ENCODE results near the gene SYNJ1.
"Not testable (repeated sequence)": the region's sequence is repeated elsewhere in the genome, so short reads cannot be mapped to it uniquely, and the experiment has no call there.

Gene SYNJ1

DNA sequence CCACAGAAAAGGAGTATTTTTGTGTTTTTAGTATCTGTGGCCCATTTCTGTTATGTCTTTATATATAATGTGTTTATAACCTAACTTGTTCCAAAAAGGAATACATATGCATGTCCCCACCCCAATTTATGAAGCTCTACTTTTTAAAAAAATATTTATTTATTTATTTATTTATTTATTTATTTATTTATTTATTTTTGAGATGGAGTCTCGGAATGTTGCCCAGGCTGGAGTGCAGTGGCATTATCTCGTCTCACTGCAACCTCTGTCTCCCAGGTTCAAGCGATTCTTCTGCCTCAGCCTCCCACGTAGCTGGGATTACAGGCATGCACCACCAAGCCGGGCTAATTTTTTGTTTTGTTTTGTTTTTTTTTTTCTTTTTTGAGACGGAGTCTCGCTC lies 32.3 kb downstream of the SYNJ1 start:
- DNase-seq (ENCODE audit: extremely low read depth in 1 of 2, low read depth in 1 of 2) = not testable (repeated sequence)

- no peak for DNase-seq (ENCODE audit: extremely low read depth in 1 of 2, low read depth in 1 of 2)
Observed at GRCh38 chr21:32693581-32693980, 34.2 kb downstream of the SYNJ1 start.

- no peak for DNase-seq (ENCODE audit: extremely low read depth in 1 of 2, low read depth in 1 of 2)
Observed at GRCh38 chr21:32690085-32690484, 37.7 kb downstream of the SYNJ1 start.

DNA sequence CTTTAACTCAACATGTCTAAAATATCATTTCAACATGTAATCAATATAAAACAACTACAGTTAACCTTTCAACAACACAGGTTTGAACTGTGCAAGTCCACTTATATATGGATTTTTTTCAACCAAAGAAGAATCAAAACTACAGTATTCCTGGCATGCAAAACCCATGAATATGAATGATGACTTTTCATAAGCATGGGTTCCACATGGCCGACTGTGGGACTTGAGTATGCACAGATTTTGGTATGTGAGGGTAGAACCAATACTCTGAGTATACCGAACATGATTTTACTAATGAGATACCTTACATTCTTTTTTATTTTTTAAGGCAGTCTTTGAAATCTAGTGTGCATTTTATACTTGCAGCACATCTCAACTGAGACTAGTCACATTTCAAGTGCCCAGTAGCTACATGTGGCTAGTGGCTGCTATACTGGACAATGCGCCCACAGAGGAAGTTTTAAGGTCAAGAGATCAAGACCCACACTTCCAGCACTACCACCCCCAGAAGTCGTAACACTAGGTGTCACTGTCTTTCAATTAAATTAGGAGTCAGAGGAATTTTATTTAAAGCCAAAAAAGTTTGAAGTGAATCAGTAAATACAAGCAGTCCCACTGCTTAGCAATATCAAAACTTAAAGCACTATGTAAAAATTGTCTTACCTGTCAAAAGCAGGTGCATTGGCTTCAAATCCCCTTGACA lies 40.0 kb downstream of the SYNJ1 start:
- no peak for DNase-seq (ENCODE audit: extremely low read depth in 1 of 2, low read depth in 1 of 2)

- no peak for DNase-seq (ENCODE audit: extremely low read depth in 1 of 2, low read depth in 1 of 2)
Observed at GRCh38 chr21:32682696-32683474, 44.9 kb downstream of the SYNJ1 start.

GRCh38 chr21:32674731-32675130 lies 53.1 kb downstream of the SYNJ1 start:
- no peak for DNase-seq (ENCODE audit: extremely low read depth in 1 of 2, low read depth in 1 of 2)

DNA sequence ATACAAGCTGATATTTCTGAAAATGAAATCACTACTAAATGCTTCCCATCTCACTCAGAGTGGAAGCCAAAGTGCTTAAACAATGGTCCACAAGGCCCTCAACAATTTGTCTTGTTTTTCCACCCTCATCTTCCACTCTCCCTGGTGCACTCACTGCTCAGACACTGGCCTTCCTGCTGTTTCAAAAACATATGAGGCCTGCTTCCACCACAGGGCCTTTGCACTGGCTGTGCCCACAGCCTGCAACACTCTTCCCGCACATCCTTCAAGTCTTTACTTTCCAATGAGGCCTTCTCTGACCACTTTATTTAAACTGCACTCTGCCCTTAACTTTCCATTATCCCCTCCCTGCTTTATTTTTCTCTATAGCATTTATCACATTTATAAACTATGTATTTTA lies 53.8 kb downstream of the SYNJ1 start:
- DNase-seq (ENCODE audit: extremely low read depth in 1 of 2, low read depth in 1 of 2) = no peak

- DNase-seq (ENCODE audit: extremely low read depth in 1 of 2, low read depth in 1 of 2) = no peak
Observed at GRCh38 chr21:32666258-32666657, 61.6 kb downstream of the SYNJ1 start.

GRCh38 chr21:32664095-32664494 lies 63.7 kb downstream of the SYNJ1 start:
- DNase-seq (ENCODE audit: extremely low read depth in 1 of 2, low read depth in 1 of 2) = not testable (repeated sequence)

- not testable (repeated sequence) for DNase-seq (ENCODE audit: extremely low read depth in 1 of 2, low read depth in 1 of 2)
Observed at GRCh38 chr21:32661981-32662380, 65.8 kb downstream of the SYNJ1 start.

- DNase-seq (ENCODE audit: extremely low read depth in 1 of 2, low read depth in 1 of 2) = not testable (repeated sequence)
Observed at GRCh38 chr21:32661026-32661782, 66.6 kb downstream of the SYNJ1 start.

DNA sequence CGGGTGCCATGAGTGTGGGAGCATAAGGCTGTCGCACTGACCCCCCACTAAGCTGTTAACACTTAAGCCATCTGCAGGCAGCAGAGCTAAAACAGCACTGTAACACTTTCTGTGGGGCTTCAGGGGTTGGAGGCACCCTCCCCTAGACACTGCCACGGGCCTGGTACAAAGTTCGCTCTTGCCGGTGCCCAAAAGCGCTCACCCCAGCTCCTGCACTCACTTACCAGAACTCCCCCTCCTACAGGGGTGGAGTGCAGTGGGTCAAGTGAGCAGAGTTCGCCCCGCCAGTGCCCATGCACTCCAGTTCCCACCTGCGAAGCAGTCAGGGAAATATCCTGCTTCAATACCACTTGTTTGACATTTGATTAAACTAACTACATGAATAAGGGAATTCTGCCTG lies 69.3 kb downstream of the SYNJ1 start:
- DNase-seq (ENCODE audit: extremely low read depth in 1 of 2, low read depth in 1 of 2) = no peak

GRCh38 chr21:32653326-32653901 lies 74.4 kb downstream of the SYNJ1 start:
- DNase-seq (ENCODE audit: extremely low read depth in 1 of 2, low read depth in 1 of 2) = no peak

DNA sequence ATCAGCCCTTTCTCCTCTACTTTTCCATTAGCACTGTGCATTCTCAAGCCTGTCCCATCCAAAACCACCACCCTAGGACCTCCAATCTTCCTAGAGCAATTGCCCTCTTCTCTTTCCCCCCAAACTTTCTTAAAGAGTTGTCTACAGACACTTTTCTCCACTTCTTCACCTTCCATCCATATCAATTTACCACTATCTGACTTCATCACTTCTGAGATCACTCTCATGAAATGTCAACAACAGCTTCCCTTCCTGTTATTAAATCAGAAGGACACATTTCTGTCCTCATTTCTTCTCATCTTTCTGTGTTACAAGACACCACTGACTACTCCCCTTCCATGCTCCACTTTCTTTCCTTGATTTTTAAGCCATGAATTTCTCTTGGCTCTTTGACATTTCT lies 79.6 kb downstream of the SYNJ1 start:
- no peak for DNase-seq (ENCODE audit: extremely low read depth in 1 of 2, low read depth in 1 of 2)

GRCh38 chr21:32645261-32646182 lies 82.3 kb downstream of the SYNJ1 start:
- DNase-seq (ENCODE audit: extremely low read depth in 1 of 2, low read depth in 1 of 2) = no peak

GRCh38 chr21:32641710-32642698 lies 85.8 kb downstream of the SYNJ1 start:
- DNase-seq (ENCODE audit: extremely low read depth in 1 of 2, low read depth in 1 of 2) = no peak

GRCh38 chr21:32626621-32627196 lies 101.1 kb downstream of the SYNJ1 start:
- DNase-seq (ENCODE audit: extremely low read depth in 1 of 2, low read depth in 1 of 2) = no peak

GRCh38 chr21:32618218-32618617 lies 109.6 kb downstream of the SYNJ1 start:
- DNase-seq (ENCODE audit: extremely low read depth in 1 of 2, low read depth in 1 of 2) = not testable (repeated sequence)

All from stimulated activated CD8-positive, alpha-beta memory T cell treated with anti-CD3 and anti-CD28 coated beads, Interleukin-7, amount 100 ng/mL, for 48 hours (primary cell).